Measurements from ENCODE around the gene TBC1D14.

Gene TBC1D14

GRCh38 chr4:6913350-6913905 lies 3.8 kb downstream of the TBC1D14 start:
- Histone ChIP-seq H3K9me2 (replicated peaks; ENCODE audit: insufficient read depth, low read length) (no peaks in the 10 kb centered on the region), H3K9me3 (ENCODE audit: insufficient read depth, low read length) (no peaks in the 10 kb centered on the region), H3K4me3 (ENCODE audit: insufficient read depth, low read length, poor library complexity, severe bottlenecking) (no peak overlapping the region), H3K27ac (ENCODE audit: low read depth, low read length) (no peak overlapping the region), H3K36me3 (ENCODE audit: low read length) (no peaks in the 10 kb centered on the region), H3K27me3 (ENCODE audit: low read length) (no peaks in the 10 kb centered on the region; the same call in 1 of the 2 replicates), H3F3A (ENCODE audit: insufficient read depth) (peaks cover 1% of the 10 kb centered on the region; the same call in 1 of the 2 replicates), H3K9ac (ENCODE audit: low read length) (no peak overlapping the region), H3K79me2 (ENCODE audit: insufficient read depth, low read length) (no peaks in the 10 kb centered on the region), H2AFZ (ENCODE audit: low read depth, low read length, severe bottlenecking) (no peak overlapping the region), H4K20me1 (ENCODE audit: low read depth, low read length) (no peaks in the 10 kb centered on the region), H3K4me2 (ENCODE audit: low read depth, low read length, poor library complexity, severe bottlenecking) (no peak overlapping the region)
- TF ChIP-seq, protein P1, sequence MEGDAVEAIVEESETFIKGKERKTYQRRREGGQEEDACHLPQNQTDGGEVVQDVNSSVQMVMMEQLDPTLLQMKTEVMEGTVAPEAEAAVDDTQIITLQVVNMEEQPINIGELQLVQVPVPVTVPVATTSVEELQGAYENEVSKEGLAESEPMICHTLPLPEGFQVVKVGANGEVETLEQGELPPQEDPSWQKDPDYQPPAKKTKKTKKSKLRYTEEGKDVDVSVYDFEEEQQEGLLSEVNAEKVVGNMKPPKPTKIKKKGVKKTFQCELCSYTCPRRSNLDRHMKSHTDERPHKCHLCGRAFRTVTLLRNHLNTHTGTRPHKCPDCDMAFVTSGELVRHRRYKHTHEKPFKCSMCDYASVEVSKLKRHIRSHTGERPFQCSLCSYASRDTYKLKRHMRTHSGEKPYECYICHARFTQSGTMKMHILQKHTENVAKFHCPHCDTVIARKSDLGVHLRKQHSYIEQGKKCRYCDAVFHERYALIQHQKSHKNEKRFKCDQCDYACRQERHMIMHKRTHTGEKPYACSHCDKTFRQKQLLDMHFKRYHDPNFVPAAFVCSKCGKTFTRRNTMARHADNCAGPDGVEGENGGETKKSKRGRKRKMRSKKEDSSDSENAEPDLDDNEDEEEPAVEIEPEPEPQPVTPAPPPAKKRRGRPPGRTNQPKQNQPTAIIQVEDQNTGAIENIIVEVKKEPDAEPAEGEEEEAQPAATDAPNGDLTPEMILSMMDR (IDR thresholded peaks at IDR 0.05; ENCODE audit: insufficient read depth, low read length, poor library complexity, severe bottlenecking), result no peak
- TF ChIP-seq EZH2phosphoT487 (conservative IDR thresholded peaks at IDR 0.05; ENCODE audit: low read length), result no peak

GRCh38 chr4:6914448-6914847 lies 4.8 kb downstream of the TBC1D14 start:
- Histone ChIP-seq H3K79me2 (ENCODE audit: insufficient read depth, low read length) (no peaks in the 10 kb centered on the region), H3K9me2 (replicated peaks; ENCODE audit: insufficient read depth, low read length) (no peaks in the 10 kb centered on the region), H2AFZ (ENCODE audit: low read depth, low read length, severe bottlenecking) (no peak overlapping the region), H3K9ac (ENCODE audit: low read length) (no peak overlapping the region), H3F3A (ENCODE audit: insufficient read depth) (peaks cover 4% of the 10 kb centered on the region; the same call in 1 of the 2 replicates), H3K4me2 (ENCODE audit: low read depth, low read length, poor library complexity, severe bottlenecking) (no peak overlapping the region), H3K27ac (ENCODE audit: low read depth, low read length) (no peak overlapping the region), H4K20me1 (ENCODE audit: low read depth, low read length) (no peaks in the 10 kb centered on the region), H3K36me3 (ENCODE audit: low read length) (no peaks in the 10 kb centered on the region), H3K4me3 (ENCODE audit: insufficient read depth, low read length, poor library complexity, severe bottlenecking) (no peak overlapping the region), H3K27me3 (ENCODE audit: low read length) (no peaks in the 10 kb centered on the region; the same call in 1 of the 2 replicates), H3K9me3 (ENCODE audit: insufficient read depth, low read length) (no peaks in the 10 kb centered on the region)
- no peak for TF ChIP-seq EZH2phosphoT487 (conservative IDR thresholded peaks at IDR 0.05; ENCODE audit: low read length)
- TF ChIP-seq, protein P1 (IDR thresholded peaks at IDR 0.05; ENCODE audit: insufficient read depth, low read length, poor library complexity, severe bottlenecking), result no peak

- no peak overlapping the region for H3K4me2 ChIP-seq (ENCODE audit: low read depth, low read length, poor library complexity, severe bottlenecking)
- no peaks in the 10 kb centered on the region for H3K36me3 ChIP-seq (ENCODE audit: low read length)
- no peak overlapping the region for H3K4me3 ChIP-seq (ENCODE audit: insufficient read depth, low read length, poor library complexity, severe bottlenecking)
- H2AFZ ChIP-seq (ENCODE audit: low read depth, low read length, severe bottlenecking), result no peak overlapping the region
- H3K9me2 ChIP-seq (replicated peaks; ENCODE audit: insufficient read depth, low read length), result no peaks in the 10 kb centered on the region
- TF ChIP-seq EZH2phosphoT487 (conservative IDR thresholded peaks at IDR 0.05; ENCODE audit: low read length), result no peak
- TF ChIP-seq, protein P1 (IDR thresholded peaks at IDR 0.05; ENCODE audit: insufficient read depth, low read length, poor library complexity, severe bottlenecking), result no peak
- H4K20me1 ChIP-seq (ENCODE audit: low read depth, low read length), result no peaks in the 10 kb centered on the region
- H3F3A ChIP-seq (ENCODE audit: insufficient read depth), result peaks cover 4% of the 10 kb centered on the region; the same call in 1 of the 2 replicates
- H3K27ac ChIP-seq (ENCODE audit: low read depth, low read length), result no peak overlapping the region
- no peaks in the 10 kb centered on the region for H3K79me2 ChIP-seq (ENCODE audit: insufficient read depth, low read length)
- no peaks in the 10 kb centered on the region for H3K9me3 ChIP-seq (ENCODE audit: insufficient read depth, low read length)
- H3K27me3 ChIP-seq (ENCODE audit: low read length), result no peaks in the 10 kb centered on the region; the same call in 1 of the 2 replicates
- H3K9ac ChIP-seq (ENCODE audit: low read length), result no peak overlapping the region
Observed at GRCh38 chr4:6915041-6916005, 5.7 kb downstream of the TBC1D14 start.

Data from SU-DHL-6 (cell line).